ENCODE data around the gene EPSTI1.

GRCh38 chr13:42984691-42985090, 7.3 kb downstream of the EPSTI1 start:
- no peak for TF ChIP-seq CTCF (conservative IDR thresholded peaks at IDR 0.05 in 1 of 2, IDR thresholded peaks at IDR 0.05 in 1 of 2; ENCODE audit: extremely low read depth in 1 of 2, insufficient read depth in 1 of 2, low read depth in 1 of 2, low read length in 2 of 2)
- no peak for TF ChIP-seq EZH2 (IDR thresholded peaks at IDR 0.05; ENCODE audit: borderline replicate concordance, low read length)
